CD4-positive, alpha-beta T cell treated with Interleukin-1 beta for 1 hour (primary cell): ENCODE results near the gene PNPT1.

ENCODE experiments used
- DNase-seq, 2 donors: peaks; one replicate each; pipeline ENCODE4 v3.0.0-alpha.2; 2020 to 2022

The PNPT1 gene

GRCh38 chr2:55592130-55592529, 101.5 kb downstream of the PNPT1 start:
- DNase-seq = no peak

- no peak for DNase-seq
Observed at GRCh38 chr2:55590810-55591440, 102.7 kb downstream of the PNPT1 start.

- no peak for DNase-seq
Observed at GRCh38 chr2:55585451-55586080, 108.1 kb downstream of the PNPT1 start.
